ENCODE results near the gene NCOA7. TPM values are rescaled to one million over a fixed set of nuclear protein-coding genes. Genes with fewer than 3 reads are reported as not detected.
A peak's percentile ranks its signal among the peaks of the same experiment; 100 is the strongest.

Gene NCOA7
- total and polyA plus RNA-seq, 9 of the 15 experiments (the other 6 are each of a cell fraction or from before 2014, with no cell fraction given) = 5.8 to 14.6 (median 9.3) TPM

DNA sequence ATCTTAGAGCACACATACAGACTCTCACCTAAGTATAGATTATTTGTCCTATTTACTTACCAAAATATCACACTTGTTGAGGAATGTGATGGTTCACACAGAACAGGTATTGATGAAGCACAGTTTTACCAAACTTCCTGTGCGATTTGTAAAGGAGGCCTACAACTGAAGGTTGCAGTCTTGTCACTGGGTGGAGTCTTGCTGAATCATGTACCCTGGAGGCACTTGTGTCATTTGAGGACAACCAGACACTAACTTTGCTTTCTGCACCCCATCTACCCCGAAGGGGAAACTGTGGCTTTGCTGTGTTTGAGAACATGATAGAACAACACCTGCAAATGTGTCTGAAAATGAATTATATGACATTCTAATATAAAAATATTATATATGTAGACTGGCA, 133.4 kb downstream of the NCOA7 start (continued):
- TF ChIP-seq BACH1 (tag; IDR thresholded peaks at IDR 0.05) (peak; percentile 19; the same call in 1 of the 2 replicates), SP1 (CRISPR knock-in tag; IDR thresholded peaks at IDR 0.05) (no peak), CREBBP (IDR thresholded peaks at IDR 0.05; ENCODE audit: low read depth, low read length) (no peak), NFATC3 (IDR thresholded peaks at IDR 0.05) (0 out of 2 replicates have a peak, but pooled peaks have one; percentile 45), CAMTA2 (CRISPR knock-in tag; conservative IDR thresholded peaks at IDR 0.05) (no peak), DPF2 (IDR thresholded peaks at IDR 0.05) (peak; percentile 69), EHMT2 (IDR thresholded peaks at IDR 0.05) (peak; percentile 19; the same call in 1 of the 2 replicates), STAT5B (CRISPR knock-in tag; IDR thresholded peaks at IDR 0.05) (no peak), SMARCC2 (IDR thresholded peaks at IDR 0.05; ENCODE audit: low read depth) (peak; percentile 23; the same call in 1 of the 2 replicates), GABPB2 (CRISPR knock-in tag; conservative IDR thresholded peaks at IDR 0.05) (no peak), MED1 (CRISPR knock-in tag; IDR thresholded peaks at IDR 0.05; ENCODE audit: borderline replicate concordance) (no peak), ZNF324 (CRISPR knock-in tag; IDR thresholded peaks at IDR 0.05) (no peak), ETV1 (tag; conservative IDR thresholded peaks at IDR 0.05; ENCODE audit: low read depth) (peak; percentile 47), IRF2 (CRISPR knock-in tag; IDR thresholded peaks at IDR 0.05) (no peak), MYC (IDR thresholded peaks at IDR 0.05; ENCODE audit: low read depth, low read length) (no peak), MYC (CRISPR knock-in tag; IDR thresholded peaks at IDR 0.05; ENCODE audit: borderline replicate concordance, low read depth) (no peak), PTBP1 (IDR thresholded peaks at IDR 0.05; ENCODE audit: low read depth, low read length) (no peak), HNRNPL (IDR thresholded peaks at IDR 0.05; ENCODE audit: low read depth, low read length) (no peak), NBN (IDR thresholded peaks at IDR 0.05; ENCODE audit: low read depth) (no peak), JUN (IDR thresholded peaks at IDR 0.05; ENCODE audit: borderline replicate concordance, low read depth, low read length) (no peak), JUN (CRISPR knock-in tag; IDR thresholded peaks at IDR 0.05; ENCODE audit: borderline replicate concordance) (no peak), ELF2 (CRISPR knock-in tag; IDR thresholded peaks at IDR 0.05) (no peak)
- TF ChIP-seq, protein P1, sequence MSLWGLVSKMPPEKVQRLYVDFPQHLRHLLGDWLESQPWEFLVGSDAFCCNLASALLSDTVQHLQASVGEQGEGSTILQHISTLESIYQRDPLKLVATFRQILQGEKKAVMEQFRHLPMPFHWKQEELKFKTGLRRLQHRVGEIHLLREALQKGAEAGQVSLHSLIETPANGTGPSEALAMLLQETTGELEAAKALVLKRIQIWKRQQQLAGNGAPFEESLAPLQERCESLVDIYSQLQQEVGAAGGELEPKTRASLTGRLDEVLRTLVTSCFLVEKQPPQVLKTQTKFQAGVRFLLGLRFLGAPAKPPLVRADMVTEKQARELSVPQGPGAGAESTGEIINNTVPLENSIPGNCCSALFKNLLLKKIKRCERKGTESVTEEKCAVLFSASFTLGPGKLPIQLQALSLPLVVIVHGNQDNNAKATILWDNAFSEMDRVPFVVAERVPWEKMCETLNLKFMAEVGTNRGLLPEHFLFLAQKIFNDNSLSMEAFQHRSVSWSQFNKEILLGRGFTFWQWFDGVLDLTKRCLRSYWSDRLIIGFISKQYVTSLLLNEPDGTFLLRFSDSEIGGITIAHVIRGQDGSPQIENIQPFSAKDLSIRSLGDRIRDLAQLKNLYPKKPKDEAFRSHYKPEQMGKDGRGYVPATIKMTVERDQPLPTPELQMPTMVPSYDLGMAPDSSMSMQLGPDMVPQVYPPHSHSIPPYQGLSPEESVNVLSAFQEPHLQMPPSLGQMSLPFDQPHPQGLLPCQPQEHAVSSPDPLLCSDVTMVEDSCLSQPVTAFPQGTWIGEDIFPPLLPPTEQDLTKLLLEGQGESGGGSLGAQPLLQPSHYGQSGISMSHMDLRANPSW (CRISPR knock-in tag; IDR thresholded peaks at IDR 0.05) = no peak
- TF ChIP-seq, protein P2, sequence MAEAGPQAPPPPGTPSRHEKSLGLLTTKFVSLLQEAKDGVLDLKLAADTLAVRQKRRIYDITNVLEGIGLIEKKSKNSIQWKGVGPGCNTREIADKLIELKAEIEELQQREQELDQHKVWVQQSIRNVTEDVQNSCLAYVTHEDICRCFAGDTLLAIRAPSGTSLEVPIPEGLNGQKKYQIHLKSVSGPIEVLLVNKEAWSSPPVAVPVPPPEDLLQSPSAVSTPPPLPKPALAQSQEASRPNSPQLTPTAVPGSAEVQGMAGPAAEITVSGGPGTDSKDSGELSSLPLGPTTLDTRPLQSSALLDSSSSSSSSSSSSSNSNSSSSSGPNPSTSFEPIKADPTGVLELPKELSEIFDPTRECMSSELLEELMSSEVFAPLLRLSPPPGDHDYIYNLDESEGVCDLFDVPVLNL (CRISPR knock-in tag; IDR thresholded peaks at IDR 0.05; ENCODE audit: low read depth) = no peak
- TF ChIP-seq, protein P3, sequence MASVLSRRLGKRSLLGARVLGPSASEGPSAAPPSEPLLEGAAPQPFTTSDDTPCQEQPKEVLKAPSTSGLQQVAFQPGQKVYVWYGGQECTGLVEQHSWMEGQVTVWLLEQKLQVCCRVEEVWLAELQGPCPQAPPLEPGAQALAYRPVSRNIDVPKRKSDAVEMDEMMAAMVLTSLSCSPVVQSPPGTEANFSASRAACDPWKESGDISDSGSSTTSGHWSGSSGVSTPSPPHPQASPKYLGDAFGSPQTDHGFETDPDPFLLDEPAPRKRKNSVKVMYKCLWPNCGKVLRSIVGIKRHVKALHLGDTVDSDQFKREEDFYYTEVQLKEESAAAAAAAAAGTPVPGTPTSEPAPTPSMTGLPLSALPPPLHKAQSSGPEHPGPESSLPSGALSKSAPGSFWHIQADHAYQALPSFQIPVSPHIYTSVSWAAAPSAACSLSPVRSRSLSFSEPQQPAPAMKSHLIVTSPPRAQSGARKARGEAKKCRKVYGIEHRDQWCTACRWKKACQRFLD (CRISPR knock-in tag; IDR thresholded peaks at IDR 0.05) = peak; percentile 83
